Rectal smooth muscle tissue (tissue), 1 donor: ENCODE measurements around the gene DAB1.

Experiments used
- H3K27ac ChIP-seq: one replicate; pipeline ENCODE4 v1.7.0; 2013; ENCODE audit warnings: low read depth, low read length, inconsistent platforms
- H3K27me3 ChIP-seq: one replicate; pipeline ENCODE4 v1.7.0; 2013; ENCODE audit warnings: low read length; ENCODE audit not compliant: control insufficient read depth, insufficient read depth
- H3K36me3 ChIP-seq: one replicate; pipeline ENCODE4 v1.7.0; 2013; ENCODE audit warnings: low read length; ENCODE audit not compliant: control insufficient read depth, insufficient read depth
- H3K4me1 ChIP-seq: one replicate; pipeline ENCODE4 v1.7.0; 2013; ENCODE audit warnings: low read length; ENCODE audit not compliant: control insufficient read depth, insufficient read depth
- H3K4me3 ChIP-seq: one replicate; pipeline ENCODE4 v1.7.0; 2013; ENCODE audit warnings: low read length
- H3K9ac ChIP-seq: one replicate; pipeline ENCODE4 v1.7.0; 2013; ENCODE audit warnings: low read length

The DAB1 gene

GRCh38 chr1:57046462-57046861, 377.4 kb downstream of the DAB1 start:
- H3K27ac ChIP-seq = no peak overlapping the region
- no peak overlapping the region for H3K9ac ChIP-seq
- H3K4me1 ChIP-seq = no peaks in the 10 kb centered on the region
- no peaks in the 10 kb centered on the region for H3K27me3 ChIP-seq
- H3K4me3 ChIP-seq = no peak overlapping the region
- H3K36me3 ChIP-seq = no peaks in the 10 kb centered on the region

- no peaks in the 10 kb centered on the region for H3K4me1 ChIP-seq
- H3K27me3 ChIP-seq = no peaks in the 10 kb centered on the region
- H3K9ac ChIP-seq = no peak overlapping the region
- no peak overlapping the region for H3K27ac ChIP-seq
- H3K36me3 ChIP-seq = no peaks in the 10 kb centered on the region
- H3K4me3 ChIP-seq = no peak overlapping the region
These were observed 382.0 kb downstream of the DAB1 start for GRCh38 chr1:57041901-57042300.

DNA sequence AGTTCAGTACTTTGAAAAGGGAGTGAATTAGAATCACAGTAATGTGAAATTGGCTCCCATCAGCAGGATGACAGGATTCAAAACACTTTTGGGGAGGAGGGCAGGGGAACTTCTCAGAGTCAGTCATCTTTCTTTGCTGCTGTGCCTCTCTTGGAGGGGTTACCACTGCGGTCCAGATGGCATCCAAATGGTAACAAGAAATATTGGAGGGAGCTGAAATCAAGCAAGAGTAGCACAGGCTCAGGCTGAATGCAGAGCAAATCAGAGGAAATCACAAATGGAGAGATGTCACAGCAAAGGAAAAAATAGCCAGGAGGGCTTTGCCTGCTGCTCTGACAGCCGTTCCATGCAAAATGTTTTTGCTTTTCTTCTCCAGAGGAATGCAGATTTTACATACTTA, 383.0 kb downstream of the DAB1 start:
- H3K27me3 ChIP-seq = no peaks in the 10 kb centered on the region
- no peaks in the 10 kb centered on the region for H3K36me3 ChIP-seq
- no peak overlapping the region for H3K9ac ChIP-seq
- H3K4me1 ChIP-seq = no peaks in the 10 kb centered on the region
- no peak overlapping the region for H3K27ac ChIP-seq
- H3K4me3 ChIP-seq = no peak overlapping the region

- H3K9ac ChIP-seq = no peak overlapping the region
- no peak overlapping the region for H3K27ac ChIP-seq
- H3K4me3 ChIP-seq = no peak overlapping the region
- no peaks in the 10 kb centered on the region for H3K36me3 ChIP-seq
- no peaks in the 10 kb centered on the region for H3K4me1 ChIP-seq
- no peaks in the 10 kb centered on the region for H3K27me3 ChIP-seq
These were observed 386.9 kb downstream of the DAB1 start for GRCh38 chr1:57036641-57037579.

- Histone ChIP-seq H3K4me3 (no peak overlapping the region), H3K9ac (no peak overlapping the region), H3K27ac (no peak overlapping the region), H3K27me3 (no peaks in the 10 kb centered on the region), H3K36me3 (no peaks in the 10 kb centered on the region), H3K4me1 (no peaks in the 10 kb centered on the region)
These were observed 389.1 kb downstream of the DAB1 start for GRCh38 chr1:57034713-57035112.

DNA sequence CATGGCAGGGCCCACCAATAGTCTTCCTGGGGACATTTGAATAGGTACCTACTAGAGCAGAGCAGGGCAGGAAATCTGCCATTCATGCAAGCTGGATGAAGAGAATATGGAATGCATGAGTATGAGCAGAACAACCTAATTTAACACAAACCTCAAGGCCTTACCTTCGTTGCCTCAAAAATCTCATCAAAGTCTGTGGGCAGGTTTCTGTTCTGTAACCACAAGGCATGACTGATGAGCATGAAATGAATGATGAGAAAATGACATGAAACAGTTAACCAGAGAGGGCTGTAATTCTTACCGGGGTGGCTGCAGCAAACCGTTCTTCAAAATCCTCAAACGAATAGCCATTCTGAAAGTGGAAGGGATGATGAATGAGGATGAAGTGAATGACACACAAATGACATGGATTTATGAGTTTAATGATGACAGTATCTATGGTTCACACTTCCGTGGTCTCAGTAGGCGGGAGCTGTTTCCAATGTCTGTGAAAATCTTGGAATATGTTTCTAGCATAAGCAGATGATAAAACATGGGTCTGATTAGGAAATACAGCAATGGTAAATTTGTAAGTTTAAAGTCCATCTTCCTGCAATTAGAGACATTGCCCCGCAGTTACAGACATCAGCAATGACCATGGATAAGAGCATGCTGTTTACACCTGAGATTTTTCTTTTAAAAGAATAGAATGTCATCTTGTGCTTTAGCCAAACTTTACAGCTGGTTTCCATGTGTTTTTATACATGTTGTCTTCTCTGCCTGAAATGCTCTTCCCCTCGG, 390.4 kb downstream of the DAB1 start:
- Histone ChIP-seq H3K27ac (no peak overlapping the region), H3K27me3 (no peaks in the 10 kb centered on the region), H3K4me1 (no peaks in the 10 kb centered on the region), H3K36me3 (no peaks in the 10 kb centered on the region), H3K4me3 (no peak overlapping the region), H3K9ac (no peak overlapping the region)

DNA sequence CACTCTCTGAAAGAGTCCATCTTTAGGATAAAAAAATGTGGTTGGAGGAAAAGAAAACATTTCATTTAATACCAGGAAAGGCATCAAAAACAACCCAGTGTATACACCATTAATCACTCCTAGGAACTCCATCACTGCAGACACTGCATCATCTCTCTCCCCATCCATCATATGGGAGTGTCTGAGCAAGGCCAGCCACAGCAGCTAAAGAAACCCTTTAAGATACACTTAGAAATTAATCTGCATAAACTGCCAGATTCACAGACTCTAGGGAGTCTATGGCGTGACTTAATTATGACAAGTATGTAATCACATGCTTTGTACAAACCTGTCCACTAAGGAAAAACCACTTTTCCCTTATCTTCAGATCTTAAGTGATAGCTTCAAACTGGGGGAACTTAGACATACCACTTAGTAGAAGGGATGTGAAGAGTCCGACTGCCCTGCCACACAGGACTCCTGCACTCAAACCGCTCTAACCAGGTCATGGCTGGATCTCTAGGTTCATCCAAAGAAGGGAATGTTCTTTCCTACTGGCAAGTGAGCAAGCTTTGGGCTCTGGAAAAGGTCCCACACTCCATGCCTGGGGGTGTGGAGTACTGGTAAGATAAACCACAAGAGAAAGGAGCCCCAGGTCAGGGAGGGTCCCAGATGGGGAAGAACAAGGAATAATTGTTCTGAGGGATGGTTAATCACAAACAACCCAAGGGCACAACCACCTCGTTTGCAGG, 397.1 kb downstream of the DAB1 start:
- H3K36me3 ChIP-seq = no peaks in the 10 kb centered on the region
- no peaks in the 10 kb centered on the region for H3K4me1 ChIP-seq
- H3K27me3 ChIP-seq = no peaks in the 10 kb centered on the region
- H3K27ac ChIP-seq = no peak overlapping the region
- no peak overlapping the region for H3K9ac ChIP-seq
- no peak overlapping the region for H3K4me3 ChIP-seq

DNA sequence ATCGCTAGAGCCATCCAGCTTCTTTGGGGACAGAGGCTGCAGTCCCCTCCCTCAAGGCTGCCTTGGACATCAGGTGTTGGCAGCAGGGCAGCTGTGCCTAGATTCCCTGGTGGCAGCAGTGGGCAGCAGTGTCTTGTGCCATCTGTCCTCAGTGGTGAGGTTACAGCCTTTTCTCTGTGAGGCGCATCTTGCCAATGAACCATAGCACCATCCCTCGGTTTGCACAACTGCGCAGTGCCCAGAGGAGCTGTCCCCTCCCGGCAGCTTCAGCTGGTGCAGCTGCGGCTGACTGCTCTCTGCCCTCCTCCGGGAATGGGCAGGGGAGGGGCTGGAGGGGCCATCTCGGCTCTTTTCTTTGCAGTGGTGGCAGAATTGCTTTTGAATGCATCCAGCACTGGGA, 399.0 kb downstream of the DAB1 start:
- Histone ChIP-seq H3K9ac (no peak overlapping the region), H3K27me3 (no peaks in the 10 kb centered on the region), H3K4me3 (no peak overlapping the region), H3K36me3 (no peaks in the 10 kb centered on the region), H3K4me1 (no peaks in the 10 kb centered on the region), H3K27ac (no peak overlapping the region)

DNA sequence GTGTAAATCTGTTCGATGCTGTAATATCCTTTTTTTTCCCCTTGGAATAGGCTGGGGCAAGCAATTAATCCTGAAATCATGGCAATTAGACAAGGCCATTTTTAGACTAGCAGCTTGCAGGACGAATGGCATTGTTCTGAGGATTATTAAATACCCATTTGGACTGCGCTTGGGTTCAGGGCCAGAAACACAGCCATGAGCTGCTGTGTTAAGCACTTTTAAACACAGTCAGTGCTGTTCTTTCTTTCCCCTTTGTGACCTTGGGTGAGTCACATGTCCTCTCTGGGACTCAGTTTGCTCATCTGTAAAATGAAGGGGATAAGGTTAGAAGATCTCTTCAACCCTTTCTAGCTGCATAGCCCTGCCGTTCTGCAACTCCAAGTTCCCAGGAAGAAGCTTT, 399.4 kb downstream of the DAB1 start:
- H3K4me3 ChIP-seq = no peak overlapping the region
- H3K4me1 ChIP-seq = no peaks in the 10 kb centered on the region
- no peaks in the 10 kb centered on the region for H3K27me3 ChIP-seq
- H3K36me3 ChIP-seq = no peaks in the 10 kb centered on the region
- H3K27ac ChIP-seq = no peak overlapping the region
- H3K9ac ChIP-seq = no peak overlapping the region

GRCh38 chr1:57020216-57020615, 403.6 kb downstream of the DAB1 start:
- H3K27ac ChIP-seq = no peak overlapping the region
- no peaks in the 10 kb centered on the region for H3K27me3 ChIP-seq
- H3K4me3 ChIP-seq = no peak overlapping the region
- no peaks in the 10 kb centered on the region for H3K36me3 ChIP-seq
- no peaks in the 10 kb centered on the region for H3K4me1 ChIP-seq
- H3K9ac ChIP-seq = no peak overlapping the region

- no peak overlapping the region for H3K9ac ChIP-seq
- no peak overlapping the region for H3K4me3 ChIP-seq
- H3K27ac ChIP-seq = no peak overlapping the region
These were observed 404.5 kb downstream of the DAB1 start for GRCh38 chr1:57019236-57019839.

DNA sequence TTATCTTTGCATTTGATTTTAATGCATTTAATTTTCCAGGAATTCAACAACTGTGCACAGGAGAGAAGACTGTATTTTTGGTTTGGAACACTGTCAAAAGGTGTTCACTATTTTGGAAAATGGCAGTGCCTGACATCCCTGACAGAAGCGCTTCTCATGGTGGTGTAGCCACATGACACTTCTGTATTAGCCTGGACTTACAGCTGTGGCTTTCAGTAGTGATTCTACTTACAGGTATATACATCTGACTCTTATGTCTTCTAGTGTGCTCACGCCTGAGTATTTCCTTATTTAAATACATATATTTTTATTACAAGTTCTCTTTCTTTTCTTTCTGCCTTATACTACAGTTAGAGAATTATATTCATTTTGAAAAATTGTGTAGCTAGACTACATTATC, 405.7 kb downstream of the DAB1 start:
- peaks cover 3% of the 10 kb centered on the region for H3K4me1 ChIP-seq
- H3K9ac ChIP-seq = no peak overlapping the region
- no peak overlapping the region for H3K4me3 ChIP-seq
- H3K36me3 ChIP-seq = no peaks in the 10 kb centered on the region
- H3K27me3 ChIP-seq = no peaks in the 10 kb centered on the region
- no peak overlapping the region for H3K27ac ChIP-seq

More at GRCh38 chr1:57019236-57019839, 404.5 kb downstream of the DAB1 start:
- Histone ChIP-seq H3K4me1 (no peaks in the 10 kb centered on the region), H3K27me3 (no peaks in the 10 kb centered on the region), H3K36me3 (no peaks in the 10 kb centered on the region)
